C1 segment of cervical spinal cord (tissue), 14 donors: ENCODE measurements around the gene ILKAP.
A peak's percentile ranks its signal among the peaks of the same experiment; 100 is the strongest.

Experiments used
- DNase-seq, 14 donors: peaks; one replicate each; lab custom pipeline; 2025; lab: John Stamatoyannopoulos, UW

Gene ILKAP

GRCh38 chr2:238124488-238125126 lies 78.9 kb downstream of the ILKAP start:
- no peak for DNase-seq

DNA sequence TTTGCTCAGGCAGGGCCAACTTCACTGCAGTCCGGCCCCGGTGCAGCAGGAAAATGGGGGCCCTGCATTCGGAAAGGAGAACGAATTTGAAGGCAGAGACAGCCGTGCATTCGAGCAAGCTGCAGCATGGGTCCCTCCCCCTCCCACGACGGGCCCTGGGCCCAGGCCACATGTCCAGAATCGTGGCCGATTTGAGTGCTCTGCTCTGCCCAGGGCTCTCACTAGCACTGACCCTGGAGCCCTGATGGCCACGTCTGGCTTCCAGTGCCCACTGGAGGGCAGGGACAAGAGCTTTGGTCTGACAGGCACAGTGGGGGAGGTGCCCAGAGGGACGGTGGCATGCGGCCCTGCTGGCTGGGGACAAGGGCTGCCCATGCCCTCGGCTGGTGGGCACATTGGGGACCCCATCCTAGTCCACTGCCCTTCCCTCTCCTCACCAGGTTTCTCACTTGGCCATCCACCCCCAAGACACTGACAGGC lies 79.5 kb downstream of the ILKAP start:
- no peak for DNase-seq

- no peak for DNase-seq
These were observed 80.1 kb downstream of the ILKAP start for GRCh38 chr2:238123218-238123971.

DNA sequence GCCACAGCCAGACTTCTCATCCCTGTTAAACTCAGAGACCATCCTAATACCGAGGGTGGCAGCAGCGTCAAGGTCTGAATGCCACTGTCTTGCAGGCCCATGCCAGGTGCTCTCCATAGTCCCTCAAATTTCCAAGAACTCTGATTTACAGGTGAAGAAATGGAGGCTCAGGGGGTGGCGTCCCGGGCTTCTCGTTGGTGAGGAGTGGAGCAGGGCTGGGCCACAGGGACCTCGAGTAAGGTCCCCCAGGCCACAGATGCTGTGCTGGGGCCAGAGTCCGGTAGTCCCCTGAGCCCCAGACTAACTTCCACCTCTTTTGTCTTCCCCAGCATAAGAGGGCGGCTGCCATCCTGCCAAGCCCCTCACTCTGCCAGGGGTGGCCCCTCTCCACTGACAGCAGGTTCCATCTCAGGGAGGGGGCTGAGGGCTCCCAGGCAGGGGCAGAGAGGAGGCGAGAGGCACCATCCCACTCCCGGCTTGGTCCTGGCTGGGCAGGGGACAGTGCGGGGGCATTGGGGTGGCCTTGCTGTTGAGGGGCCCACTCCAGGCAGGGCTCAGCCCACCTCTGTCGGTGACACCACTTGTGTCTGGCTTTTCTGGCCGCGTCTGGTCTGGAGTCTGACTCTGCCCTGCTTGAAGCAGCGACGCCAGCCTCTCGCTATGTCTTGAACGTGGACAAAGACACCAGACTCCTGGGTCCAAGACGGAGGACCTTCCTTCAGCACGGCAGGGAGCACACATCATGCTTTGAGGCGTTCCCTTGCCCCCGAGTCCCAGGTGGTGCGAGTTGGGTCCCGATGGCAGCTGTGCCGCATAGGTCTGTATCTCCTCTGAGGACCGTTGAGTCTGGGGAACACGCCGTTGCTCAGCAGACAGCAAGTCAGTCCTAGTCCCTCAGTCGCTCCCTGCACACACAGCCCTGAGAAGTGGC lies 80.9 kb downstream of the ILKAP start:
- no peak for DNase-seq

- no peak for DNase-seq
These were observed 81.8 kb downstream of the ILKAP start for GRCh38 chr2:238121511-238122286.

- DNase-seq = peak in 1 of 14 donors; percentile 34
These were observed 82.8 kb downstream of the ILKAP start for GRCh38 chr2:238120463-238121298.
